HK-2 (cell line): ENCODE data around the gene GALR3.
A peak's percentile ranks its signal among the peaks of the same experiment; 100 is the strongest.

ENCODE experiments used
- DNase-seq: peaks from one replicate; pipeline ENCODE4 v3.0.0-alpha.2; 2018; ENCODE audit not compliant: unreplicated experiment

The GALR3 gene

GRCh38 chr22:37822079-37822833 is 926 bp upstream of the GALR3 start:
- no peak for DNase-seq

GRCh38 chr22:37824674-37825641 is 1.8 kb downstream of the GALR3 start:
- DNase-seq, result no peak

GRCh38 chr22:37827056-37827455 is 3.9 kb downstream of the GALR3 start:
- no peak for DNase-seq

- DNase-seq, result no peak
These were observed 7.1 kb downstream of the GALR3 start for GRCh38 chr22:37830093-37830842.

GRCh38 chr22:37831472-37831871 is 8.3 kb downstream of the GALR3 start:
- DNase-seq, result no peak

- DNase-seq, result no peak
These were observed 9.1 kb downstream of the GALR3 start for GRCh38 chr22:37832022-37832857.

GRCh38 chr22:37842015-37842793 is 19.0 kb downstream of the GALR3 start:
- no peak for DNase-seq

GRCh38 chr22:37843741-37844089 is 20.5 kb downstream of the GALR3 start:
- DNase-seq, result no peak

GRCh38 chr22:37844904-37845329 is 21.7 kb downstream of the GALR3 start:
- no peak for DNase-seq

GRCh38 chr22:37846433-37846832 is 23.3 kb downstream of the GALR3 start:
- DNase-seq, result no peak

- DNase-seq, result no peak
These were observed 25.5 kb downstream of the GALR3 start for GRCh38 chr22:37848587-37849088.

GRCh38 chr22:37849089-37849751 is 26.0 kb downstream of the GALR3 start, which contains the start of gene EIF3L:
Gene EIF3L, plus strand, starts transcription at chr22:37849419. Its CDS starts 31 bp downstream, at chr22:37849450.
- peak; percentile 86 for DNase-seq

- no peak for DNase-seq
These were observed 27.6 kb downstream of the GALR3 start for GRCh38 chr22:37850801-37851200.

- no peak for DNase-seq
These were observed 29.2 kb downstream of the GALR3 start for GRCh38 chr22:37852418-37852817.

- DNase-seq, result no peak
These were observed 31.8 kb downstream of the GALR3 start for GRCh38 chr22:37854946-37855345.

GRCh38 chr22:37855462-37855861 is 32.3 kb downstream of the GALR3 start:
- DNase-seq, result peak; percentile 20

- DNase-seq, result no peak
These were observed 37.7 kb downstream of the GALR3 start for GRCh38 chr22:37860796-37861421.

- no peak for DNase-seq
These were observed 39.6 kb downstream of the GALR3 start for GRCh38 chr22:37862570-37863325.
